HG03439 (cell line): ENCODE measurements around the gene ACAA1.
"Not testable (repeated sequence)": the region's sequence is repeated elsewhere in the genome, so short reads cannot be mapped to it uniquely, and the experiment has no call there.

ENCODE experiments used
- ATAC-seq: cut with Tn5 transposase; IDR thresholded peaks from one replicate; pipeline ENCODE4 v1.9.1; 2021; ENCODE audit warnings: mild to moderate bottlenecking, moderate library complexity; ENCODE audit not compliant: unreplicated experiment

ACAA1 gene

GRCh38 chr3:38083871-38084333 is 53.0 kb downstream of the ACAA1 start:
- no peak for ATAC-seq

GRCh38 chr3:38083254-38083653 is 53.7 kb downstream of the ACAA1 start:
- not testable (repeated sequence) for ATAC-seq

GRCh38 chr3:38082296-38082695 is 54.6 kb downstream of the ACAA1 start:
- ATAC-seq: not testable (repeated sequence)

GRCh38 chr3:38077073-38077472 is 59.9 kb downstream of the ACAA1 start:
- not testable (repeated sequence) for ATAC-seq
